WTC11 (cell line): ENCODE results near the gene WDR27.

Experiments
- CTCF ChIP-seq: fragments of 200-600 bp; IDR thresholded peaks from 2 replicates; pipeline ENCODE4 v1.8.0; 2022; ENCODE audit warnings: antibody characterized with exemption
- FOXK1 ChIP-seq: sonication (generic); formaldehyde crosslinking; IDR thresholded peaks from 2 replicates; pipeline ENCODE4 v1.8.0; 2022; ENCODE audit warnings: mild to moderate bottlenecking, moderate library complexity, missing genetic modification reagents
- TF ChIP-seq, protein P1 (sequence below): sonication (generic); formaldehyde crosslinking; IDR thresholded peaks from 2 replicates; pipeline ENCODE4 v1.8.1; 2023; ENCODE audit warnings: mild to moderate bottlenecking, missing genetic modification reagents, borderline replicate concordance
- TF ChIP-seq, protein P2 (sequence below): sonication (generic); formaldehyde crosslinking; conservative IDR thresholded peaks from 2 replicates; pipeline ENCODE4 v1.8.1; 2023; ENCODE audit warnings: mild to moderate bottlenecking, low read depth, missing genetic modification reagents, moderate library complexity

DNA sequence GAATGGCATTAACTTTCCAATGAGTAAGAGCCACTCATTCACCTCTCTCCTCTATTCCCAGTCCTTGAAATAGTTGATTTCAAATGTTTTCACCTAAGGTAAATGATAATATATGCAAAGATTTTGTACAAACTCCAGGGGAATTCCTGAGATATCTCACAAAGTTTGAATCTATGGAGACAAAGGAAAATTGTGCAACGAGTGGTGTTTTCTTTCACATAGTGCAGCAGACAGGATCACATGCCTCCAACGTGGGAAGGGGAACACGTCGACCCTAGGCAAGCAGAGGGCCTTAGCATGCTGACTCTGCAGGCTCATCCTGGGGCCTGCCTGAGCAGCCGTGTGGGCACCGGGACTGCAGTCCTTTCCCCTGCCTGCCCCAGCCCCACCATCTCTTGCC lies 252.6 kb downstream of the WDR27 start:
- TF ChIP-seq FOXK1 (CRISPR knock-in tag), result no peak
- TF ChIP-seq CTCF, result no peak
- TF ChIP-seq, protein P1, sequence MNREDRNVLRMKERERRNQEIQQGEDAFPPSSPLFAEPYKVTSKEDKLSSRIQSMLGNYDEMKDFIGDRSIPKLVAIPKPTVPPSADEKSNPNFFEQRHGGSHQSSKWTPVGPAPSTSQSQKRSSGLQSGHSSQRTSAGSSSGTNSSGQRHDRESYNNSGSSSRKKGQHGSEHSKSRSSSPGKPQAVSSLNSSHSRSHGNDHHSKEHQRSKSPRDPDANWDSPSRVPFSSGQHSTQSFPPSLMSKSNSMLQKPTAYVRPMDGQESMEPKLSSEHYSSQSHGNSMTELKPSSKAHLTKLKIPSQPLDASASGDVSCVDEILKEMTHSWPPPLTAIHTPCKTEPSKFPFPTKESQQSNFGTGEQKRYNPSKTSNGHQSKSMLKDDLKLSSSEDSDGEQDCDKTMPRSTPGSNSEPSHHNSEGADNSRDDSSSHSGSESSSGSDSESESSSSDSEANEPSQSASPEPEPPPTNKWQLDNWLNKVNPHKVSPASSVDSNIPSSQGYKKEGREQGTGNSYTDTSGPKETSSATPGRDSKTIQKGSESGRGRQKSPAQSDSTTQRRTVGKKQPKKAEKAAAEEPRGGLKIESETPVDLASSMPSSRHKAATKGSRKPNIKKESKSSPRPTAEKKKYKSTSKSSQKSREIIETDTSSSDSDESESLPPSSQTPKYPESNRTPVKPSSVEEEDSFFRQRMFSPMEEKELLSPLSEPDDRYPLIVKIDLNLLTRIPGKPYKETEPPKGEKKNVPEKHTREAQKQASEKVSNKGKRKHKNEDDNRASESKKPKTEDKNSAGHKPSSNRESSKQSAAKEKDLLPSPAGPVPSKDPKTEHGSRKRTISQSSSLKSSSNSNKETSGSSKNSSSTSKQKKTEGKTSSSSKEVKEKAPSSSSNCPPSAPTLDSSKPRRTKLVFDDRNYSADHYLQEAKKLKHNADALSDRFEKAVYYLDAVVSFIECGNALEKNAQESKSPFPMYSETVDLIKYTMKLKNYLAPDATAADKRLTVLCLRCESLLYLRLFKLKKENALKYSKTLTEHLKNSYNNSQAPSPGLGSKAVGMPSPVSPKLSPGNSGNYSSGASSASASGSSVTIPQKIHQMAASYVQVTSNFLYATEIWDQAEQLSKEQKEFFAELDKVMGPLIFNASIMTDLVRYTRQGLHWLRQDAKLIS (CRISPR knock-in tag), result no peak
- TF ChIP-seq, protein P2, sequence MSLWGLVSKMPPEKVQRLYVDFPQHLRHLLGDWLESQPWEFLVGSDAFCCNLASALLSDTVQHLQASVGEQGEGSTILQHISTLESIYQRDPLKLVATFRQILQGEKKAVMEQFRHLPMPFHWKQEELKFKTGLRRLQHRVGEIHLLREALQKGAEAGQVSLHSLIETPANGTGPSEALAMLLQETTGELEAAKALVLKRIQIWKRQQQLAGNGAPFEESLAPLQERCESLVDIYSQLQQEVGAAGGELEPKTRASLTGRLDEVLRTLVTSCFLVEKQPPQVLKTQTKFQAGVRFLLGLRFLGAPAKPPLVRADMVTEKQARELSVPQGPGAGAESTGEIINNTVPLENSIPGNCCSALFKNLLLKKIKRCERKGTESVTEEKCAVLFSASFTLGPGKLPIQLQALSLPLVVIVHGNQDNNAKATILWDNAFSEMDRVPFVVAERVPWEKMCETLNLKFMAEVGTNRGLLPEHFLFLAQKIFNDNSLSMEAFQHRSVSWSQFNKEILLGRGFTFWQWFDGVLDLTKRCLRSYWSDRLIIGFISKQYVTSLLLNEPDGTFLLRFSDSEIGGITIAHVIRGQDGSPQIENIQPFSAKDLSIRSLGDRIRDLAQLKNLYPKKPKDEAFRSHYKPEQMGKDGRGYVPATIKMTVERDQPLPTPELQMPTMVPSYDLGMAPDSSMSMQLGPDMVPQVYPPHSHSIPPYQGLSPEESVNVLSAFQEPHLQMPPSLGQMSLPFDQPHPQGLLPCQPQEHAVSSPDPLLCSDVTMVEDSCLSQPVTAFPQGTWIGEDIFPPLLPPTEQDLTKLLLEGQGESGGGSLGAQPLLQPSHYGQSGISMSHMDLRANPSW, result no peak
